GM12892 (cell line): Measurements from ENCODE around the gene GJA3.

Experiments used
- POLR2A ChIP-seq: IDR thresholded peaks from 2 replicates; pipeline ENCODE4 v1.6.1; 2011; ENCODE audit warnings: low read depth, low read length, control low read depth
- POLR2AphosphoS5 ChIP-seq: IDR thresholded peaks from 2 replicates; pipeline ENCODE4 v1.6.1; 2011; ENCODE audit warnings: low read depth, low read length, control low read depth

DNA sequence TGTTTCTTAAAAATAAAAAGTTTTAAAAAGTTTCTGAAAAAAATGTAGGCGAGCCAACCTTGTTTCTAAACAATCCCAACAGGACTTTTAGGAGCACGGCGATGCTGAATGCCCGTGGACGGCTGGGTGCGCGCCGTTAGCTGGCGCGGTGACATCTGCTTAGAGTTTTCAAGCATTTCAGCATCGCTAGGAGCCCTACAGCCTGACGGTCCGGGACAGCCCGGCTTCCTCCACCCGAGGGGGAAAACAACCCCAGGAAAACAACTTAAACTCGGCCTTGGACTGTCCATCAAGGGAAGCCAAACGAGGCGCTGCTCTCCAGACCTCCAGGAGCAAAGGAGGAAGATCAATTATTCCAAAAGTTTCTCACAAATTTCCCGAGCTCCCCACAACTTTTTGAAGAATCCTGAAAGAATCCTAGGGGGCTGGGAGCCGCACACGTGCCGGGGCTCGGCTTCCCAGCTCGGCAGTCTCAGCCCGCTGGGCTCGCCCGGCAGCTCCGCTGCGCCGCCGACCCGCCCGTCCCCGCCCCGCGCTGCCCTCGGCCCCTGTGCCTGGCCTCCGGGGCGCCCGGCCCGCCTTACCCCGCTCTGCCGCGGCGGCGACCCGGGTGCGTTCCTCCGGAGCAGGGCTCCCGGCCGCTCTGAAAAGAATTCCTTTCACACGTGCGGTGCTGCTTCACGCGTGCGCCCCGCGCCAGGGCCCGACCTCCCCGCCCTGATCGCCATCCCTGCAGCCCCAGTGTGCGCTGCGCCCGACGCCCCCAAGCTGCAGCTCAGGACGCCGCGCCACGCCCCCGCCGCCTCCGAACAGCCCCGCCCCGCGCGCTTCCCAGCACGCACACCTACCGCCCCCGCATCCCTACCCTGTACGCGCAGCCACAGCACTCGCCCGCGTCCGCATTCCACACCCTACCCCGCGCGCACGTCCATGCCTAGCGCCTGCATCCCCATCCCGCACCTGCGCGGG is at the start of gene GJA3:
- TF ChIP-seq POLR2A, result no peak
- no peak for TF ChIP-seq POLR2AphosphoS5
